Measurements from ENCODE around the gene ADAM33. TPM values are rescaled to one million over a fixed set of nuclear protein-coding genes. Genes with fewer than 3 reads are reported as not detected.

ADAM33 gene
- total and polyA plus RNA-seq, 5 donors, result 11.5 to 30.5 (median 12.4) TPM

DNA sequence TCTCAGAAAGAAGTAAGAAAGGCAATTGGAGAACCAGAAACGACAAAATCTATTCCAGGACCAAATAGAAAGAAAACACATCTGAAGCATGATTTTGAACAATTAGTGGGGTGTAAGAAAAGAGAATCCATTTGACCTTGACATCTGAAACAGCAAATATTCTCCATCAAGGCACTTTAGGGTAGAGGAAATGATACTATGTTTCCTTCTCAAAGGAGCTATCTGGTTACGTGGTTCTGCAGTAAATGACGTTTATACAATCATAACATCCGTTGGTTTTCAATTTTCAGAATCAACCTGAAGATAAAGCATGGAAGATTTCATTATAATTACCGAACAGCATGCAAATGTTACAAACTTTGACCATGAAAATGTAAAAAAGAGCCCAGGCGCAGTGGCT lies 38.8 kb upstream of the ADAM33 start:
- no peaks in the 10 kb centered on the region for H3K27me3 ChIP-seq (ENCODE audit: control insufficient read depth, insufficient read depth)
- 67% methylated on average over 6 of the region's 6 CpGs for WGBS
- no peaks in the 10 kb centered on the region for H3K9me3 ChIP-seq (ENCODE audit: control insufficient read depth, low read length)
- ATAC-seq, result no peak
- no peak overlapping the region for H3K4me3 ChIP-seq (ENCODE audit: low read length)
- intact Hi-C loops (cut with DNase I), result no loop called here
- no peaks in the 10 kb centered on the region for H3K4me1 ChIP-seq (ENCODE audit: control insufficient read depth, insufficient read depth, low read length)
- H3K27ac ChIP-seq (ENCODE audit: low read length), result no peak overlapping the region
- no peak for DNase-seq

DNA sequence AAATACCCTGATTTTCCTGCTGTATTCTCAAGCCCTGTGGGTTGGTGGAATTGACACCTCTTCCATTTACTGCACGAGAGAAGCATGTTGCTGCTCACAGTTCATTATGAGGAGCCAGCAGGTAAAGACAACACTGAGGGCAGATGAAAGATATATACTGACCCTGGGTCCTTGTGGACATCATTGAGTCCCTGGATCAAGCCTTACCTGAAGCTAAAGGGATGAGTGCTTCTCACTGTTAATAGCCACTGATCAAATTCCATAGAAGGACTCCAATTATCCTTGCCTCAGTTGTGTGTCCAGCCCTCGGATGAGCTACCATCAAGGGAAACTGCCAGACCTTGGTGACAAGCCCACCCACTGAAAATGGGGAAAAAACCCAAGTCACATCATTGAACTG lies 38.3 kb upstream of the ADAM33 start:
- Histone ChIP-seq H3K27ac (ENCODE audit: low read length) (no peak overlapping the region), H3K4me1 (ENCODE audit: control insufficient read depth, insufficient read depth, low read length) (no peaks in the 10 kb centered on the region), H3K9me3 (ENCODE audit: control insufficient read depth, low read length) (no peaks in the 10 kb centered on the region), H3K27me3 (ENCODE audit: control insufficient read depth, insufficient read depth) (no peaks in the 10 kb centered on the region), H3K4me3 (ENCODE audit: low read length) (no peak overlapping the region)
- DNase-seq (no peak), ATAC-seq (no peak)
- 82% methylated on average over 2 of the region's 2 CpGs for WGBS
- intact Hi-C loops (cut with DNase I), result no loop called here

DNA sequence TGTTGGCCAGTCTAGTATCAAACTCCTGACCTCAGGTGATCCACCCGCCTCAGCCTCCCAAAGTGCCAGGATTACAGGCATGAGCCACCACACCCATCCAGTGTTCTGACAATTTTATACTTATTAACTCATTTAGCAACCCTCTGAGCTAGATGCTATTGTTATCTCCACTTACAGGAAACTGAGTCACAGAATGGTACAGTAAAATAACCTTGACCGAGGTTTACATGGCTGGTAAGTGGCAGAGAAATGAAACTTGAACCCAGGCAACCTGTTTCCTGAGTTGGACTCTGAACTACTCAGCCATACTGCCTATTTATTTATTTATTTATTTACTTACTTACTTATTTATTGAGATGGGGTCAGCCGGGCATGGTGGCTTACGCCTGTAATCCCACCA lies 37.2 kb upstream of the ADAM33 start:
- Histone ChIP-seq H3K9me3 (ENCODE audit: control insufficient read depth, low read length) (no peaks in the 10 kb centered on the region), H3K4me3 (ENCODE audit: low read length) (no peak overlapping the region), H3K4me1 (ENCODE audit: control insufficient read depth, insufficient read depth, low read length) (no peaks in the 10 kb centered on the region), H3K27me3 (ENCODE audit: control insufficient read depth, insufficient read depth) (no peaks in the 10 kb centered on the region), H3K27ac (ENCODE audit: low read length) (no peak overlapping the region)
- ATAC-seq (no peak), DNase-seq (no peak)
- intact Hi-C loops (cut with DNase I), result no loop called here
- WGBS, result 89% methylated on average over 4 of the region's 4 CpGs

DNA sequence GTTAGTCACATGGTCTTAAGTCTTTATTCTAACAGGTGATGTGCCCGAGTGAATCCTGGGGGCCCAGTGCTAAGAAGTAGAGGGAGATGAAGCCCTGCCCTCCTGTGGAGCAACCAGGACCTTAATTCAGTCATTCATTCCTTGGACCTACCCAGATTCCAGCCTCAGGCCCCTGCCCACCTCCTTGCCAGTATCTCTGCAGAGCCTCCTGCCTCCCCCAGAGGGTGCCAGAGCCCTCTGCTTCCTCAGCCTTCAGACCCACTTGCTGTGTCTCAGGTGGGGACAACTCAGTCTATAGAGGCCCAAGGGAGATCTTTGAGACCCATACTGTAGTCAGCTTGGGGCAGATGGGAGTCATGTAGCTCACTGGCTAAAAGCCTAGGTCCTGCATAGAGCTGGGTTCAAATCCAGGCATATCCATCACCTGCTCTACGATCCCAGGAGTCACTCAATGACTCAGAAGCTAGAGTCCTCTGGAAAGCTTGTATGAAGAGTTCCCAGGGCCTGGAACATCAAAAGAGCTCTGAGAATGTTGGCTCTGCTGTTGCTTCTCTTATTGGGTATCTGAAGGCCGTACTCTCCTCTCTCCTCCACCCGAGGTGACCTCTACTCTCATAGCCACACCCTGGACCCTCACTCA lies 34.5 kb upstream of the ADAM33 start:
- 82% methylated on average over 4 of the region's 4 CpGs for WGBS
- Histone ChIP-seq H3K27ac (ENCODE audit: low read length) (no peak overlapping the region), H3K27me3 (ENCODE audit: control insufficient read depth, insufficient read depth) (no peaks in the 10 kb centered on the region), H3K4me3 (ENCODE audit: low read length) (no peak overlapping the region), H3K9me3 (ENCODE audit: control insufficient read depth, low read length) (no peaks in the 10 kb centered on the region), H3K4me1 (ENCODE audit: control insufficient read depth, insufficient read depth, low read length) (no peaks in the 10 kb centered on the region)
- intact Hi-C loops (cut with DNase I), result no loop called here
- ATAC-seq (peak; percentile 69 to 82), DNase-seq (no peak)

DNA sequence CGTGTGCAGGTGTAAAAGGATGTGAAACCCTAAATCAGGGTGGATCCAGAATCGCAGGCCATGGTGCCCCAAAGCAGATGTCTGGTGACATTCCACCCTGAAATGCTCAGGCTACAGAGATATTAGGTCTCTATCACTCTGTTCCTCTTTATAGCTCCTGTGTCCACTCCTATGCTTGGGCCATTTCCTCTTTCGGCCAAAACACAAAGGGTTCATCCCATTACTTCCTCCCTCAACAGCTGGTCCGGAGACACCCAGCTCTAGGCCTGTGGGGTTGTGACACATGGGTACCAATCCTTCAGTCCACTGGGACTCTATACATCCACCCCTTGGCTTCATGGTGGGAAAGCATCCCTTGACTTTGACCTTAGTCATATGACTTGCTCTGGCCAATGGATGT lies 32.3 kb upstream of the ADAM33 start:
- H3K4me3 ChIP-seq (ENCODE audit: low read length), result no peak overlapping the region
- H3K27ac ChIP-seq (ENCODE audit: low read length), result no peak overlapping the region
- H3K9me3 ChIP-seq (ENCODE audit: control insufficient read depth, low read length), result no peaks in the 10 kb centered on the region
- H3K4me1 ChIP-seq (ENCODE audit: control insufficient read depth, insufficient read depth, low read length), result no peaks in the 10 kb centered on the region
- ATAC-seq, result peak; percentile 4 to 28
- DNase-seq, result peak in 1 of 3 donors; percentile 12
- H3K27me3 ChIP-seq (ENCODE audit: control insufficient read depth, insufficient read depth), result no peaks in the 10 kb centered on the region
- WGBS, result 70% methylated on average over 4 of the region's 4 CpGs
- intact Hi-C loops (cut with DNase I), result loop anchor here in 2 of 4 donors (5.0 kb wide), 1 partner anchor 37 kb away; no protein-coding TSS in a partner anchor

DNA sequence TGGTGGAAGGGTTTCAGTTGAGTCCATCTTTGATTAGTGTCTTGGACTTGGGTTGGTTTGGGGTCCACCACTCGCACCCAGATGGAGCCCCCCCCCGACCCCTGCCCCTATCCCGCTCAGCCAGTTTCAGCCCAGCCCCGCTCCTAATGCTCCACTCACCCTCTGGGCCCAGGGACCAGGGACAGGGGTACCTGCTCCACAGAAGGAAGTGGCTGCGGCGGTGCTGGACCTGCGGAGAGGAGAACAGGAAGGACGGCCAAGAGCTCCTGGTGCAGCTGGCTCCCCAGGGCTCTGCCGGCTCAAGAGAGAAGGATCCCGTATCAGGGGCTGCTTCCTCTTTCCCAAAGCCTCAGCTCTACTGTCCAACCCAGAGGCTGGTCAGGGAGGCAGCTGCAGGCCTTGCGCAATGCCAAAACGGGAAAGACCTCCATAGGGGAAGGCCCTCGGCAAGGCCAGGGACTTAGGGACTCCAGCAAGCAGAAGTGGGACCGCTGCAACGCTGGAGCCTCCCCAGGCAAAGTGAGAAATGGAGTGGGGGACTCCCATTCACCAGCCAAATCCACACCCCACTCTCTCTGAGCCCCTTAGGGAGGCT lies 30.6 kb upstream of the ADAM33 start, which contains the start of gene SIGLEC1:
Gene SIGLEC1, minus strand, starts transcription at position 322 of the 595 bp plus-strand sequence. CDS start 5,472 bp downstream, outside the sequence.
- no peaks in the 10 kb centered on the region for H3K27me3 ChIP-seq (ENCODE audit: control insufficient read depth, insufficient read depth)
- ATAC-seq, result peak; percentile 36 to 52
- no peak within 1 kb of the TSS for H3K27ac ChIP-seq (ENCODE audit: low read length)
- intact Hi-C loops (cut with DNase I), result loop anchor here in 2 of 4 donors (5.0 kb wide), 1 partner anchor 35 kb away; no protein-coding TSS in a partner anchor
- WGBS, result 79% methylated on average over 15 of the region's 15 CpGs
- no peak within 1 kb of the TSS for H3K4me3 ChIP-seq (ENCODE audit: low read length)
- peak; percentile 75 to 88 (median 86) for DNase-seq
- no peaks in the 10 kb centered on the region for H3K9me3 ChIP-seq (ENCODE audit: control insufficient read depth, low read length)
- no peaks in the 10 kb centered on the region for H3K4me1 ChIP-seq (ENCODE audit: control insufficient read depth, insufficient read depth, low read length)

DNA sequence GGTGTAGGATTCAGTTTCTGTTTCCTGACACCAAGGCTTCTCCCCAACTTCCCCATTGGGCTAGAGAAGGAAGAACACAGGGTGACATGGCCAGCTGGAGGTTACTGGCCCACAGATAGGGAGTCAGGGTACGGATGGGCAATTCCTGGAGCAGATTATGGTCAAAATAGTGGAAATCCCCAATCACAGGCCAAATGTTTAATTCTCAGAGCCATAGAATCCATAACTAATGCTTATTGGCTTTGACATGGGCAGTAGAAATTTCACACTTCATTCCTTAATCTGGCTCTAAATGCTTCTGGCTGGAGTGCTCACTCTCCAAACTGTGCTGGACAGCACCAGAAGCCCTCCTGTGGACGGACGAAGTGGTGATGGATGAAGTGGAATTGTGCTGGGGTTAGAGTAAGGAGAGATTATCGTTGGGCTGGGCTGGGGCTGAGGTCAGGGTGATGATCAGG lies 29.7 kb upstream of the ADAM33 start:
- Histone ChIP-seq H3K27me3 (ENCODE audit: control insufficient read depth, insufficient read depth) (no peaks in the 10 kb centered on the region), H3K4me3 (ENCODE audit: low read length) (no peak overlapping the region), H3K9me3 (ENCODE audit: control insufficient read depth, low read length) (no peaks in the 10 kb centered on the region), H3K27ac (ENCODE audit: low read length) (no peak overlapping the region), H3K4me1 (ENCODE audit: control insufficient read depth, insufficient read depth, low read length) (no peaks in the 10 kb centered on the region)
- ATAC-seq (peak in 1 of 2 donors; percentile 8), DNase-seq (no peak)
- intact Hi-C loops (cut with DNase I), result loop anchor here (2.0 to 5.0 kb wide), 2 partner anchors 34 to 35 kb away; no protein-coding TSS in a partner anchor
- 59% methylated on average over 4 of the region's 4 CpGs for WGBS

DNA sequence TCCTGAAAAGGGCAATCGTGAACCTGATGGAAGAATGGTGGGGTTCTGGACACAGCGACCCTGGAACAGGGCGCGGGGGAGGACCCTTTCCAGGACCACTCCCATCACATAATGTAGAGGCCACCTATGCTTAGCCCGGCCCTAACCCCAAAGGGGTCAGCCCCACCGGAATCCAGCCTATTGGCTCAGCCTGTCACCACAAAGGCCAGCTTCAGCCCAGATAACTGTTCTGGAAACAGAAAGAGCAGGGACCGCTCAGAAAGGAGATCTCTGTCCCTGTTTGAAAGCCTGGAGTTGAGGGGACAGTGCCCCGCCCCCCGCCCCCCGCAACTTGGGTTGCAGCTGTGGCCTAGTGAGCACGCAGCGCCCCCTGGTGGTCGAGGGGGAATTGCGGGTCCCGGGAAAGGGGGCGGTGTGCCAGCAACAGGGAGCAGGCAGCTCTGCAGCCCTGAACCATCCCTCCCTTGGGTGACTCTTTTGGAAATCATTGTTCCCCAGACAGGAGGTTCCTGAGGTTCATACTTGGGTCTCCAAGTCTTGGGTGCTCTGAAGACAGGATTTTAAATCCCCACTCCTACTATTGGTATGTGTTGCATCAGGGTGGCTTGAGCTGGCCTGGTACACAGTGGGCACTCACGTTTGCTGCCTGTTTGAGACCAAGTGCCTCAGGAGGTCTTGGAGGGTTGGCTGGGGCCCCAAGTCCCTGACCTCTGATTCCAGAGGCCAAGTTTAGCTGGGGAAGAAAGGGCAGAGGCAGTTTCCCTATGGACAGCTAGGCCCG lies 29.1 kb upstream of the ADAM33 start:
- Histone ChIP-seq H3K27me3 (ENCODE audit: control insufficient read depth, insufficient read depth) (no peaks in the 10 kb centered on the region), H3K4me1 (ENCODE audit: control insufficient read depth, insufficient read depth, low read length) (no peaks in the 10 kb centered on the region), H3K4me3 (ENCODE audit: low read length) (no peak overlapping the region), H3K9me3 (ENCODE audit: control insufficient read depth, low read length) (no peaks in the 10 kb centered on the region), H3K27ac (ENCODE audit: low read length) (no peak overlapping the region)
- intact Hi-C loops (cut with DNase I), result loop anchor here (2.0 to 5.0 kb wide), 2 partner anchors 34 kb away; no protein-coding TSS in a partner anchor
- WGBS, result 31% methylated on average over 18 of the region's 18 CpGs
- DNase-seq (peak; percentile 72 to 93 (median 91)), ATAC-seq (peak; percentile 47 to 60)

DNA sequence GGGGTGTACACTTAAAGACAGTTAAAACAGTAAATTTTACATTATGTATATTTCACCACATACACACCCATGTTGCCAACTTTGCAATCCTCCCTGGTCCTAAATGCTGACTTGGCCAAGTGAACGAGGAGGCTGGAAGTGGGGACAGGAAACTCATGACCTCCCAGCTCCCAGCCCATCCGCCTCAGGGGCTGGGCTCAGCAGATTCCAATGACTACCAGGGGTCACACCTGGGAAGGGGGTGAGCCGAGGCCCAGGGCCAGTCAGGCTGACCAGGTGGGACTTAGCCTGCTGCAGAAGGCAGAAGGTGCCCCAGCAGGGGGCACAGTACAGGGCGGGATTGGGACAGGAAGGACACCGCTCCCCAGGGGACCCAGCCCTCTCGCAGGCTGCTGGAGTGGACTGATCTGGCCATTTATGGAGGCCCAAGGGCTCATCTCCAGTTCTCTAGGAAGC lies 28.2 kb upstream of the ADAM33 start:
- Histone ChIP-seq H3K27ac (ENCODE audit: low read length) (no peak overlapping the region), H3K4me3 (ENCODE audit: low read length) (no peak overlapping the region), H3K27me3 (ENCODE audit: control insufficient read depth, insufficient read depth) (no peaks in the 10 kb centered on the region), H3K9me3 (ENCODE audit: control insufficient read depth, low read length) (no peaks in the 10 kb centered on the region), H3K4me1 (ENCODE audit: control insufficient read depth, insufficient read depth, low read length) (no peaks in the 10 kb centered on the region)
- intact Hi-C loops (cut with DNase I), result loop anchor here (2.0 to 5.0 kb wide), 2 partner anchors 33 kb away; no protein-coding TSS in a partner anchor
- ATAC-seq (peak; percentile 22 to 44), DNase-seq (peak in 1 of 3 donors; percentile 36)
- WGBS, result 46% methylated on average over 6 of the region's 6 CpGs

DNA sequence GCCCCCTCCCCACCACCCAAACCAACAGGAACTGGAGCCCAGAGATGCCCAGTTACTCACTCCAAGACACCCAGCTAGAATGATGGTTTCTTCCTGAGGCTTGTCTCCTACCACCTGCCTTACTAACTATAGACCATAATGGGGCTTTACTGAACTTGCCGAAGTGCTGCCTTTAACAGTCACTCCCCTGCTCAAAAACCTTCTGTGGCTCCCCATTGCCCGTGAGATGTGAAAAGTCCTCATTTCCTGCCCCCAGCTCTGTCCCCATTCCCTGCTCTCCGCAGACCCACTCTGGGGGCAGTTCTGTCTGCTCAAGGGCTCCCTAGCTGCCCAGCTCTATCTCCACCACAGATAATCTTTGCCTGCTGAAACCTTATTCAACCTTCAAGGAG lies 25.7 kb upstream of the ADAM33 start:
- H3K27ac ChIP-seq (ENCODE audit: low read length), result no peak overlapping the region
- ATAC-seq, result no peak

More for the DNA sequence above, 25.7 kb upstream of the ADAM33 start:
- Histone ChIP-seq H3K4me1 (ENCODE audit: control insufficient read depth, insufficient read depth, low read length) (no peaks in the 10 kb centered on the region), H3K9me3 (ENCODE audit: control insufficient read depth, low read length) (no peaks in the 10 kb centered on the region), H3K4me3 (ENCODE audit: low read length) (no peak overlapping the region), H3K27me3 (ENCODE audit: control insufficient read depth, insufficient read depth) (no peaks in the 10 kb centered on the region)
- WGBS, result 92% methylated on average over 3 of the region's 3 CpGs
- DNase-seq, result no peak
- intact Hi-C loops (cut with DNase I), result no loop called here

Measured in right cardiac atrium (tissue), 5 donors.